ENCODE results near the gene CST5. TPM values are rescaled to one million over a fixed set of nuclear protein-coding genes. Genes with fewer than 3 reads are reported as not detected.
"Not testable (repeated sequence)": the region's sequence is repeated elsewhere in the genome, so short reads cannot be mapped to it uniquely, and the experiment has no call there.

CST5 gene
- total RNA-seq, 5 donors from 2014 or later (not counting 1 experiment from before 2014, with no cell fraction given), result not detected

GRCh38 chr20:23869520-23869919, 10.0 kb downstream of the CST5 start:
- no peak overlapping the region for H3K4me3 ChIP-seq (ENCODE audit: control insufficient read depth in 1 of 2, extremely low read depth in 1 of 2, low read length in 1 of 2)
- peaks cover 0 to 9% of the 10 kb centered on the region in 2 experiments for H3K27me3 ChIP-seq (replicated peaks in 1 of 2; ENCODE audit: control insufficient read depth in 2 of 2, extremely low read depth in 1 of 2, insufficient read depth in 2 of 2, low read length in 1 of 2)
- Mint-ChIP-seq H3K27ac (no peak overlapping the region), H3K4me3 (no peak overlapping the region), H3K9me3 (no peaks in the 10 kb centered on the region), H3K27me3 (peaks cover 0 to 40% of the 10 kb centered on the region in 2 donors), H3K36me3 (no peaks in the 10 kb centered on the region), H3K4me1 (peaks cover 0 to 23% (median 0%) of the 10 kb centered on the region in 3 donors)
- H3K9me3 ChIP-seq, result no peaks in the 10 kb centered on the region
- H3K36me3 ChIP-seq (ENCODE audit: control insufficient read depth in 2 of 2, extremely low read depth in 1 of 2, insufficient read depth in 1 of 2, low read length in 1 of 2), result no peaks in the 10 kb centered on the region
- 81% methylated on average over 2 of the region's 2 CpGs for WGBS (ENCODE audit: insufficient coverage)
- H3K4me1 ChIP-seq (ENCODE audit: control insufficient read depth in 1 of 2, extremely low read depth in 1 of 2, insufficient read depth in 2 of 2, low read length in 2 of 2), result peaks cover 5 to 10% of the 10 kb centered on the region in 2 experiments
- DNase-seq (no peak), ATAC-seq (replicated peaks in 1 of 4) (no peak)
- POLR2A ChIA-PET, result interaction anchor here in 1 of 2 donors (0.6 kb wide), 1 partner anchor 1085 kb away, joined by 5 read pairs; no protein-coding TSS in a partner anchor
- H3K27ac ChIP-seq (ENCODE audit: low read length), result no peak overlapping the region
- CTCF ChIA-PET, result no interaction called here

- Histone ChIP-seq H3K4me3 (ENCODE audit: control insufficient read depth in 1 of 2, extremely low read depth in 1 of 2, low read length in 1 of 2) (no peak overlapping the region), H3K27ac (ENCODE audit: low read length) (no peak overlapping the region), H3K4me1 (ENCODE audit: control insufficient read depth in 1 of 2, extremely low read depth in 1 of 2, insufficient read depth in 2 of 2, low read length in 2 of 2) (peaks cover 0 to 4% of the 10 kb centered on the region in 2 experiments), H3K9me3 (no peaks in the 10 kb centered on the region), H3K36me3 (ENCODE audit: control insufficient read depth in 2 of 2, extremely low read depth in 1 of 2, insufficient read depth in 1 of 2, low read length in 1 of 2) (no peaks in the 10 kb centered on the region), H3K27me3 (replicated peaks in 1 of 2; ENCODE audit: control insufficient read depth in 2 of 2, extremely low read depth in 1 of 2, insufficient read depth in 2 of 2, low read length in 1 of 2) (peaks cover 0 to 11% of the 10 kb centered on the region in 2 experiments)
- ChIA-PET CTCF (no interaction called here), POLR2A (no interaction called here)
- Mint-ChIP-seq H3K27me3 (peaks cover 0 to 40% of the 10 kb centered on the region in 2 donors), H3K4me3 (no peak overlapping the region), H3K36me3 (no peaks in the 10 kb centered on the region), H3K9me3 (no peaks in the 10 kb centered on the region), H3K27ac (no peak overlapping the region), H3K4me1 (peaks cover 0 to 11% (median 0%) of the 10 kb centered on the region in 3 donors)
- DNase-seq (no peak), ATAC-seq (replicated peaks in 1 of 4) (no peak)
- WGBS (ENCODE audit: insufficient coverage), result 51% methylated on average over 3 of the region's 5 CpGs
Observed at GRCh38 chr20:23868321-23868720, 11.2 kb downstream of the CST5 start.

- no peak overlapping the region for H3K27ac Mint-ChIP-seq
- no peaks in the 10 kb centered on the region for H3K36me3 Mint-ChIP-seq
- Histone ChIP-seq H3K36me3 (ENCODE audit: control insufficient read depth in 2 of 2, extremely low read depth in 1 of 2, insufficient read depth in 1 of 2, low read length in 1 of 2) (no peaks in the 10 kb centered on the region), H3K27me3 (replicated peaks in 1 of 2; ENCODE audit: control insufficient read depth in 2 of 2, extremely low read depth in 1 of 2, insufficient read depth in 2 of 2, low read length in 1 of 2) (peaks cover 0 to 11% of the 10 kb centered on the region in 2 experiments), H3K27ac (ENCODE audit: low read length) (no peak overlapping the region), H3K4me1 (ENCODE audit: control insufficient read depth in 1 of 2, extremely low read depth in 1 of 2, insufficient read depth in 2 of 2, low read length in 2 of 2) (no peaks in the 10 kb centered on the region), H3K4me3 (ENCODE audit: control insufficient read depth in 1 of 2, extremely low read depth in 1 of 2, low read length in 1 of 2) (no peak overlapping the region), H3K9me3 (no peaks in the 10 kb centered on the region)
- DNase-seq, result no peak
- POLR2A ChIA-PET, result no interaction called here
- CTCF ChIA-PET, result no interaction called here
- 29% methylated on average over 5 of the region's 9 CpGs for WGBS (ENCODE audit: insufficient coverage)
- peaks cover 0 to under 1% (median 0%) of the 10 kb centered on the region in 3 donors for H3K4me1 Mint-ChIP-seq
- peaks cover 0 to 35% of the 10 kb centered on the region in 2 donors for H3K27me3 Mint-ChIP-seq
- H3K4me3 Mint-ChIP-seq, result no peak overlapping the region
- no peak for ATAC-seq (replicated peaks in 1 of 4)
- H3K9me3 Mint-ChIP-seq, result no peaks in the 10 kb centered on the region
Observed at GRCh38 chr20:23867152-23867776, 12.3 kb downstream of the CST5 start.

- POLR2A ChIA-PET; DNase-seq; CTCF ChIA-PET; H3K4me1 ChIP-seq (ENCODE audit: control insufficient read depth in 1 of 2, extremely low read depth in 1 of 2, insufficient read depth in 2 of 2, low read length in 2 of 2); H3K4me1 Mint-ChIP-seq; H3K36me3 Mint-ChIP-seq; H3K27me3 Mint-ChIP-seq; H3K4me3 ChIP-seq (ENCODE audit: control insufficient read depth in 1 of 2, extremely low read depth in 1 of 2, low read length in 1 of 2); ATAC-seq (replicated peaks in 1 of 4); H3K9me3 Mint-ChIP-seq; H3K27me3 ChIP-seq (replicated peaks in 1 of 2; ENCODE audit: control insufficient read depth in 2 of 2, extremely low read depth in 1 of 2, insufficient read depth in 2 of 2, low read length in 1 of 2); H3K9me3 ChIP-seq; H3K4me3 Mint-ChIP-seq; H3K27ac ChIP-seq (ENCODE audit: low read length); H3K27ac Mint-ChIP-seq; H3K36me3 ChIP-seq (ENCODE audit: control insufficient read depth in 2 of 2, extremely low read depth in 1 of 2, insufficient read depth in 1 of 2, low read length in 1 of 2): not testable (repeated sequence)
- WGBS (ENCODE audit: insufficient coverage), result no CpG with 5 or more reads among the region's 10 CpGs
Observed at GRCh38 chr20:23860771-23861170, 18.8 kb downstream of the CST5 start.

GRCh38 chr20:23857962-23858595, 21.5 kb downstream of the CST5 start:
- H3K27me3 Mint-ChIP-seq, result peaks cover 3 to 5% of the 10 kb centered on the region in 2 donors
- H3K9me3 Mint-ChIP-seq, result no peaks in the 10 kb centered on the region
- Histone ChIP-seq H3K9me3 (no peaks in the 10 kb centered on the region), H3K36me3 (ENCODE audit: control insufficient read depth in 2 of 2, extremely low read depth in 1 of 2, insufficient read depth in 1 of 2, low read length in 1 of 2) (no peaks in the 10 kb centered on the region), H3K4me3 (ENCODE audit: control insufficient read depth in 1 of 2, extremely low read depth in 1 of 2, low read length in 1 of 2) (no peak overlapping the region), H3K4me1 (ENCODE audit: control insufficient read depth in 1 of 2, extremely low read depth in 1 of 2, insufficient read depth in 2 of 2, low read length in 2 of 2) (no peaks in the 10 kb centered on the region), H3K27me3 (replicated peaks in 1 of 2; ENCODE audit: control insufficient read depth in 2 of 2, extremely low read depth in 1 of 2, insufficient read depth in 2 of 2, low read length in 1 of 2) (peaks cover 0 to 5% of the 10 kb centered on the region in 2 experiments), H3K27ac (ENCODE audit: low read length) (no peak overlapping the region)
- 80% methylated on average over 3 of the region's 9 CpGs for WGBS (ENCODE audit: insufficient coverage)
- CTCF ChIA-PET, result no interaction called here
- DNase-seq (no peak), ATAC-seq (replicated peaks in 1 of 4) (no peak)
- POLR2A ChIA-PET, result no interaction called here
- no peaks in the 10 kb centered on the region for H3K4me1 Mint-ChIP-seq
- H3K36me3 Mint-ChIP-seq, result no peaks in the 10 kb centered on the region
- H3K4me3 Mint-ChIP-seq, result no peak overlapping the region
- no peak overlapping the region for H3K27ac Mint-ChIP-seq

- CTCF ChIA-PET, result no interaction called here
- no peaks in the 10 kb centered on the region for H3K9me3 ChIP-seq
- WGBS (ENCODE audit: insufficient coverage), result 43% methylated on average over 4 of the region's 5 CpGs
- Mint-ChIP-seq H3K4me1 (no peaks in the 10 kb centered on the region), H3K27ac (no peak overlapping the region), H3K4me3 (no peak overlapping the region), H3K27me3 (peaks cover 0 to 5% of the 10 kb centered on the region in 2 donors), H3K36me3 (no peaks in the 10 kb centered on the region), H3K9me3 (no peaks in the 10 kb centered on the region)
- H3K4me1 ChIP-seq (ENCODE audit: control insufficient read depth in 1 of 2, extremely low read depth in 1 of 2, insufficient read depth in 2 of 2, low read length in 2 of 2), result no peaks in the 10 kb centered on the region
- DNase-seq, result no peak
- no peak for ATAC-seq (replicated peaks in 1 of 4)
- POLR2A ChIA-PET, result no interaction called here
- no peak overlapping the region for H3K4me3 ChIP-seq (ENCODE audit: control insufficient read depth in 1 of 2, extremely low read depth in 1 of 2, low read length in 1 of 2)
- no peaks in the 10 kb centered on the region for H3K36me3 ChIP-seq (ENCODE audit: control insufficient read depth in 2 of 2, extremely low read depth in 1 of 2, insufficient read depth in 1 of 2, low read length in 1 of 2)
- no peak overlapping the region for H3K27ac ChIP-seq (ENCODE audit: low read length)
- peaks cover 0 to 5% of the 10 kb centered on the region in 2 experiments for H3K27me3 ChIP-seq (replicated peaks in 1 of 2; ENCODE audit: control insufficient read depth in 2 of 2, extremely low read depth in 1 of 2, insufficient read depth in 2 of 2, low read length in 1 of 2)
Observed at GRCh38 chr20:23856736-23857135, 22.8 kb downstream of the CST5 start.
